Measurements from ENCODE around the gene MFNG.
A peak's percentile ranks its signal among the peaks of the same experiment; 100 is the strongest.
"Not testable (repeated sequence)": the region's sequence is repeated elsewhere in the genome, so short reads cannot be mapped to it uniquely, and the experiment has no call there.

Gene MFNG

GRCh38 chr22:37472418-37473006 lies 13.7 kb downstream of the MFNG start:
- no peak overlapping the region for H3K4me3 ChIP-seq (ENCODE audit: low read length)
- DNase-seq (ENCODE audit: low read depth): no peak
- TF ChIP-seq, protein P1, sequence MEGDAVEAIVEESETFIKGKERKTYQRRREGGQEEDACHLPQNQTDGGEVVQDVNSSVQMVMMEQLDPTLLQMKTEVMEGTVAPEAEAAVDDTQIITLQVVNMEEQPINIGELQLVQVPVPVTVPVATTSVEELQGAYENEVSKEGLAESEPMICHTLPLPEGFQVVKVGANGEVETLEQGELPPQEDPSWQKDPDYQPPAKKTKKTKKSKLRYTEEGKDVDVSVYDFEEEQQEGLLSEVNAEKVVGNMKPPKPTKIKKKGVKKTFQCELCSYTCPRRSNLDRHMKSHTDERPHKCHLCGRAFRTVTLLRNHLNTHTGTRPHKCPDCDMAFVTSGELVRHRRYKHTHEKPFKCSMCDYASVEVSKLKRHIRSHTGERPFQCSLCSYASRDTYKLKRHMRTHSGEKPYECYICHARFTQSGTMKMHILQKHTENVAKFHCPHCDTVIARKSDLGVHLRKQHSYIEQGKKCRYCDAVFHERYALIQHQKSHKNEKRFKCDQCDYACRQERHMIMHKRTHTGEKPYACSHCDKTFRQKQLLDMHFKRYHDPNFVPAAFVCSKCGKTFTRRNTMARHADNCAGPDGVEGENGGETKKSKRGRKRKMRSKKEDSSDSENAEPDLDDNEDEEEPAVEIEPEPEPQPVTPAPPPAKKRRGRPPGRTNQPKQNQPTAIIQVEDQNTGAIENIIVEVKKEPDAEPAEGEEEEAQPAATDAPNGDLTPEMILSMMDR (conservative IDR thresholded peaks at IDR 0.05; ENCODE audit: low read depth, low read length): peak; percentile 78

DNA sequence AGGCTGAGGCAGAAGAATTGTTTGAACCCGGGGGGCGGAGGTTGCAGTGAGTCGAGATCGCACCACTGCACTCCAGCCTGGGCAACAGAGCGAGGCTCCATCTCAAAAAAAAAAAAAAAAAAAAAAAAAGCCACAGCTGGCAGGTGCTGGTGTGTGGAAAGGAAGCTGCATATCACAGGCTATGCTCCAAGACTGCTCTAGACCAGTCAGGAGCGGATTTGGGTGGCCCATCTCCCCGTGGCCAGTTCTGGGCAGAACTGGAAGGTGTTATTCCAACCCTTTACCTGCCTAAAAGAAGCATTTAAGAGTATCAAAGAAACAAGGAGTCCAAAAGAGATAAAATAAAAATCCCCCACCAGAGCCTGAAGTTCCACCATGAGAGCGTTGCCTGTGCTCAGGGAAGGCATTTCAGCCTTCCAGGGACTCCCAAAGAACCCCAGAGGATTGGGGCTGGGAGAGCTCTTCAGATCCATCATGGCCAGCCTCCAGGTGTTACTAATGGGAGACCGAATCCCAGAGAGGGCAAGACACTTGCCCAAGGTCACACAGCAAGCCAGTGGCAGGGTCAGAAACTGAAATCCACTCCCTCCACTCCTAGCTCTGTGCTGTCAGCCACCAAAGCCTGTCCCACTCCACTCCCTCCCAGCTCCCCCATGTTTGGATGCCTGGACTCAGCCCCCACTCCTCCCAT lies 14.3 kb downstream of the MFNG start:
- DNase-seq (ENCODE audit: low read depth): no peak
- TF ChIP-seq, protein P1 (conservative IDR thresholded peaks at IDR 0.05; ENCODE audit: low read depth, low read length): no peak
- H3K4me3 ChIP-seq (ENCODE audit: low read length): no peak overlapping the region

- TF ChIP-seq, protein P1 (conservative IDR thresholded peaks at IDR 0.05; ENCODE audit: low read depth, low read length): no peak
- no peak for DNase-seq (ENCODE audit: low read depth)
- H3K4me3 ChIP-seq (ENCODE audit: low read length): no peak overlapping the region
These were observed 16.1 kb downstream of the MFNG start for GRCh38 chr22:37470087-37470445.

- H3K4me3 ChIP-seq (ENCODE audit: low read length): no peak overlapping the region
- TF ChIP-seq, protein P1 (conservative IDR thresholded peaks at IDR 0.05; ENCODE audit: low read depth, low read length): no peak
These were observed 16.6 kb downstream of the MFNG start for GRCh38 chr22:37469416-37470086.

GRCh38 chr22:37468201-37468695 lies 17.9 kb downstream of the MFNG start:
- H3K4me3 ChIP-seq (ENCODE audit: low read length); DNase-seq (ENCODE audit: low read depth): not testable (repeated sequence)

More at GRCh38 chr22:37469416-37470086, 16.6 kb downstream of the MFNG start:
- DNase-seq (ENCODE audit: low read depth): no peak

DNA sequence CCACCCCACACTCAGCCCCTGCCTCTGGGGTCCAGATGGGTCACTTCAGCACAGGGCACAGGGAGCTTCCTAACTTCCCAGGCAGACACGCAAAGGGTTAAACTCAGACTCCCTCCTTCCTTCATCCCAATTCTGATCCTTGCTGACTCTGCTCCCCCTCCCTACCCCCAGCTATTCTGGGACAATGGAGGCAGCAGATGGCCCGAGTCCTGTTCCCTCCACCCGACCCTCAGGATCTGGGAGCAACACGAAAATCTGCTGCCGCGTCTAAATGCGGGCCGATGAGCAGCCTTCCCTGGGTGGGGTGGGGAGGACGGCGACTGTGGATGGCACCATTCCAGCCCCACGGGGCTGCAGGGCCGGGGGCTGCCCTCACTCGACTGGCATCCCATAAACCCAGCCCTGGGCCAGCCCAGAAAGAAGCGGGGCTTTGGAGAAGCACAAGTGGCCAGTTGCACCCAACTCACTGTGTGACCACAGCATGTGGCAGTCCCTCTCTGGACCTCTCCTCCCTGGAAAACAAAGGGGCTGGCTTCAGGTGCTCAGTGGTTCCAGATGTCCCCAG lies 18.7 kb downstream of the MFNG start:
- no peak overlapping the region for H3K4me3 ChIP-seq (ENCODE audit: low read length)
- TF ChIP-seq, protein P1 (conservative IDR thresholded peaks at IDR 0.05; ENCODE audit: low read depth, low read length): no peak
- DNase-seq (ENCODE audit: low read depth): no peak

DNA sequence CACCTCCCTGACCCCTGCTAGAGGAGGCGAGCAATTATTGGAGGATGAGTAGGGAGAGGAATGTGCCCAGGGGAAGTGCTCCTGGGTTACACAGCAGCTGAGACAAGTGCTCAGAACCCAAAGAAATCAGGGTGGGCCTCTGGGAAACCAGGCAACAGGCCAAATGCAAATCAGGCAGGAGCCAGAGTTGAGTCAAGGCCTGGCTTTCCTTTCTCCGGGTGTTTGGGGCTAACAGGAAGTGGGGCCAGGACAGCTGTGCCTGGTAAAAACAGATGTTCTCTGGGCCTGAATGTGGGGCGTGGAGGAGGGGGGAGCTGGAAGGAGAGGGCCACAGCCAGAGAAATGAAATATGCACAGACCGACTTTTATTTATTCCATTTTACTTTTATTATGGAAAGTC lies 22.0 kb downstream of the MFNG start:
- no peak overlapping the region for H3K4me3 ChIP-seq (ENCODE audit: low read length)
- TF ChIP-seq, protein P1 (conservative IDR thresholded peaks at IDR 0.05; ENCODE audit: low read depth, low read length): no peak
- DNase-seq (ENCODE audit: low read depth): no peak

All from retinal pigment epithelial cell (primary cell).